NCI-H1105 (cell line): ENCODE results near the gene ATP7B.
A peak's percentile ranks its signal among the peaks of the same experiment; 100 is the strongest.

Experiments used
- DNase-seq: peaks from one replicate; lab custom pipeline; 2025; lab: John Stamatoyannopoulos, UW

The ATP7B gene

DNA sequence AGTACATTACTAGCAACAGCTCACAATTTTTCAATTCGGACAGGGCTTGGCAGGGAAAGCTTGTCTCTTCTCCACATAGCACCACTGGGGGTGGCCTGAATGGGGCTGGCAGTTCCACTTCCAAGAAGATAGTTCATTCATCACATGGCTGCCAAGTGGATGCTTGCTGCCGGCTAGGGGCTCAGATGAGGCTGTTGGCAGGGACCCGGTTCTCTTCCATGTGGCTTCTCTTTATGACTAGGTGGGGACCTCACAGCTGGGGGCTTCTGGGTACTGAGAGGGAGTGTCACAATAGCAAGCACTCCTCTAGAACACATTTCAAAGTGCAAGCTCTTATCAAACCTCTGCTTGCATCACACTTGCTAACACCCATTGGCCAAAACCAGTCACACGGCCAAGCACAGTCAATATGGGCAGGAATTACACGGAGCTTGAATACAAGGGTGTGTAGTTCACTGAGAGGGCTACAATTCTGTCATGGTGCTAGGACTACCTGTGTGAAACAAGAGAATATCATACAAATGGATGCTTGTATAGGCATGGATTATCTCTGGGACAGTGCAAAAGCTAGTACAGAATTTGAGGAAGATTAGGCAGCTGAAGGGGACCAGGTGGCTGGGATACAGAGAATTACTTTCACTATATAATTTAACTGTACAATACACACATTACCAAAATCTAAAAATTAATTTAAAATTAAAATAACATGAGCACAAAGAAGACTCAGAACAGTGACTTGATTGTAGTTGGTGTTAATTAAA, 32.3 kb downstream of the ATP7B start:
- DNase-seq, result no peak

- no peak for DNase-seq
Observed at GRCh38 chr13:51977625-51978024, 33.6 kb downstream of the ATP7B start.

- no peak for DNase-seq
Observed at GRCh38 chr13:51976890-51977289, 34.4 kb downstream of the ATP7B start.

DNA sequence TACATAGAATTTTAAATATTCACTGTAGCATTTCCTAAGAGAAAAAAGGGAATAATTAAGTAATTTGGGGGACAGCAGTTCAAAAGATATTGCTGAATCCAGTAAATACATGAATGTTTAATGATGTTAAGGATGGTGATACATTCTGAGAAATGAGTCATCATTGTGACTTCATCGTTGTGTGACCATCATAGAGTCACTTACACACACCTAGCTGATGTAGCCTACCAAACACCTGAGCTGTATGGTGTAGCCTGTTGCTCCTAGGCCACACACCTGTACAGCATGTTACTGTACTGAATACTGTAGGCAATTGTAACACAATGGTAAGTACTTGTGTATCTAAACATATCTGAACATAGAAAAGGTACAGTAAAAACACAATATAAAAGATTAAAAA, 34.8 kb downstream of the ATP7B start:
- DNase-seq, result no peak

- no peak for DNase-seq
Observed at GRCh38 chr13:51974482-51974881, 36.8 kb downstream of the ATP7B start.

DNA sequence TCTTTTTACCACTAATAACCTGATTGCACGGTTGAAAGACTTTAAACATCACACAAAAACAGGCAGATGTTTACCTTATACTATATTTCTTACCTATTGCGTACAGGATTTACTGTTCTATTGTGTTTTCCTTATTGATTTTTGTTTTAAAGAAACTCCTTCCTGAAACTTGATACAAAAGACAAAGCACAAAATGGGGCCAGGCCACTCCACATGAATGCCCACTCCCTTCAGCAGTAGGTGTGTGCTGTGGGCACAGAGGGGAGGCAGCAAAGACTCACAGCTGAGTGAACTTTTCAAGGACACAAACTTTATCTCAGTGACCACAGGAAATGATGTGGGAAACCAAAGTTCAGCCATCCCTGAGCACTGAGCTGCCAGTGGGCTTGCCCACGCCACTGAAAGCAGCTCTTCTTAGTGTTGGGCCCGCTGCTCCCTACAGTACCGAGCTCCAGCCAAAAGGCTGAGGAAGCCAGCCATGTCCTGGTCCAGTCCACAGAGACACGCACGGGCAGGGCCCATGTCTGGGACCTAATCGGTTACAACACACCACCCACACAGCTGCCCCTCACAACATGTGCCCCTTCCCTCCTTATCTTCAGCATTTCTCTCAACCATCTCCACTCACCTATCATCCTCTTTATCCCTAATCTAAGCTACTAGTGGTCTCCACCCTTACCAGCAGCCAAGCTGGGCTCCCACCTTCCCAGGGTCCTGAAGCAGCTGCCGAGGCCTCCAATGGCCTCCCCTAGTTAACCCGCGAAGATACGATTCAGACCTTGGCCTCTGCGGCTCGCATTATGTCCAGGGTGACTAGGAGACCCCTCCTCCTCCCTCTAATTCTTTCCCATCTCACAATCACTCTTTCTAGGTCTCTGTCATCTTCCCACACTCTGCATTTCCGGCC, 39.5 kb downstream of the ATP7B start:
- no peak for DNase-seq

- no peak for DNase-seq
Observed at GRCh38 chr13:51970349-51970748, 40.9 kb downstream of the ATP7B start.

DNA sequence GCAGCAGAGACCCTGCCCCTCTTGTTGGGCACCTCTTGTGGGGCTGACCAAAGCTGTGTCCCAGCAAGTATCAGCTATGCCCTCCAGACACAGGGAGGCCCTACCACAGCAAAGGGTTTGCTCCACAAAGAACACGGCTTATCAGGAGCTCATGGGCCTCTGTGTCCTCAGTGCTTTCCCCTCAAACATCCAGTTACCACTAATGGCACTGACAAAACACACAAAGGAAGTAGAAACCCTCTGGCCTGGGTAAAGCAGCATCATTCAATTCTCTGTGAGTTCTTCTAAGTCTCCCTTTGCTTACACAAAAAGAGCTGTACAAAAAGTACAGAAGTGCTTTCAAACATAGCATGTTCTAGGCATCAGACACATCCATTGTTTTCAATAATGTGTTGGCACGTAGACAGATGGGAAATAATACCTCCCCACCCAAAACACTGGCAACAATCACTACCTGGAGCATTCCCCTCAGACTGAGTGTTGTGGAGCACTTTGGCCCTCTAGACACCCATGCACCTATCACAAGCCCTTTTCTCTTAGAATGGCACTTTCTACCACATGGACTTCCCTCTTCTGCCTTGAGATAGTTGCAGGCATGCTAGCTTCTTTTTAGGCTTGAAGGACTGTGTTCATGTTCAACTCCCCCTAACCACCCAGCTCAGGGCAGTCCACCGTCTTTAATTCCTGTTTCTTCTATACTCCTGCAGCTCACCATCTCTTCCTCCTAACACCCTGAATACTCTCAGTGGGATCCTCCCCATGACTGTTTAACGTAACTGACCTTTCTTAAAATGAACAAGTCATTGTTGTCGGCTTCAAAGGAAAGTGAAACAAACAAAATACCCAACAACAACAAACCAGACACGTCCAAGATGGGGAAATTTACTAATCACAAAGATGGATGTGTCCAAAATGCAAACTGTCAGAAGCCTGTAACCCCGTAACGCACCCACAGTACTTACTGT, 43.5 kb downstream of the ATP7B start:
- DNase-seq, result no peak

GRCh38 chr13:51966186-51966585, 45.1 kb downstream of the ATP7B start:
- no peak for DNase-seq

DNA sequence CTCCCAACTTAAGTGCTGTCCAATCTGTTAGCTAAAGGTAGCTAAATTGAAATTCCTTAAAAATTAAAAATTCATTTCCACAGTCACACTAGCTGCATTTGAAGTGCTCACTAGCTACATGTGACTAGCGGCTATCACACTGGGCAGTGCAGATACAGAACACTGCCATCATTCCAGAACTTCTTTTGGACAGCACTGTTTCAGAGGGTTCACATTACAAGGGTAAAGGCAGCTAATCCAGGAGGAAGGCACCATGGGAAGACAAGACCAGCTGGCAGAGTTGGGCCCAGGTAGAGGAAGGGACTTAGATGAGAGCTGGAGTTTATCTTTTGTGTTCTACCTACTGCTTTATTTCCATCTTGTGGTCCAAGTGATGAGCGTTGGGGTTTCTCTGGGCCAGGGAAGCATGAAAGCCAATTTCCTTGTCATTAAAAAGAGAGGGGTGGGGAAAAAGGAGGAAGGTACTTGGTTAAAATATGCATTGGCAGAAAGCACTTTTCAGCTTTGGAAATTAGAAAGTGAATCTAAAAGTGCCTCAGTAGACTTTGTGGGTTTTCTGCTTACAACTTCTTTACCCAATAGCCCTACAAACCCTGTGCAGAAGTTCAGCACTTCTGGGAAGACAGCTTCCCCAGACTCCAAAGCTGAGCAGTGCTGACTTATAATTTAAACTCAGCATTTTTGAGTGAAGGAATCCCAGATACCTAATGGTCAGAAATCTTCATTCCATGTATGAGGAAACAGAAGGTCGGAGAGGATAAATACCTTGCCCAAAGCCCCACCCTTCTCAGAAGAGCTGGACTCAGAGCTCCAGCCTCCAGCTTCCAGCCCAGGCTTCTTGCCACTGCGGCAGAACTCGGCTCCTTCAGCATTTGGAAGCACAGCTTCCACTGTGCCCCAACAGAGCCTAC, 49.5 kb downstream of the ATP7B start:
- DNase-seq, result no peak

DNA sequence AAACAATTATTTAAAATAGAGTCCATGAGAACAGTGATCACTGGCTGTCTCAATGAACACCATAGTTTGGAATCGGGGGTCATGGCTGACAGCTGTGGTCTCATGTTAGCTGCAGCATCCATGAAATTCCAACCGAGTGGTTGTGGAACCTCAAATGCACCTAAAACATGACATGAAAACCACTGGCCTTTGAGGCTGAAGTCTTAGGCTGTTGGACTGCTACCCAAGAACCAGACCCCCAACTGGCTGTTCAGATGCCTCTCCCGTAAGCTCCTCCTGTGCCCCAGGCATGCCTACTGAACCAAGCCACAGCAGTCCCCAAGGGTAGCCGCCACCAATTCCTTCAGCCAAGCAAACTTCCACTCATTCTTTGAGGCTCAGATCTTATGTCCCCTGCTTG, 50.5 kb downstream of the ATP7B start:
- DNase-seq, result no peak

- no peak for DNase-seq
Observed at GRCh38 chr13:51959773-51960172, 51.5 kb downstream of the ATP7B start.

DNA sequence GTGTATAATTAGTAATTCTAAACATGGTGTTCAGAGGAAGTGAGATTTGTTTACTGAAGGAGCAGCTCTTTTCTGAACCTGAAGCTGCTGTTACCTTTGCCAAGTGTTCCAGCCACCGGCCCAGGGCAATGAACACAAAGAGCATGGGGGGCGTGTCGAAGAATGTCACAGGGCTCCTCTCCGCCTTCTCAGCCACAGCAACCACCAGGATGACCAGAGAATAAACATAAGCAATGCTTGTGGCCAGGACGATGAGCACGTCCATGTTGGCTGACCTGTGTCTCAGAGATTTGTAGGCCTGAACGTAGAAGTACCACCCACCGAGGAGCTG, 53.1 kb downstream of the ATP7B start:
- DNase-seq, result no peak

GRCh38 chr13:51957377-51958216, 53.7 kb downstream of the ATP7B start:
- no peak for DNase-seq

- DNase-seq, result no peak
Observed at GRCh38 chr13:51956717-51957116, 54.5 kb downstream of the ATP7B start.

GRCh38 chr13:51955816-51956603, 55.2 kb downstream of the ATP7B start:
- DNase-seq, result no peak

DNA sequence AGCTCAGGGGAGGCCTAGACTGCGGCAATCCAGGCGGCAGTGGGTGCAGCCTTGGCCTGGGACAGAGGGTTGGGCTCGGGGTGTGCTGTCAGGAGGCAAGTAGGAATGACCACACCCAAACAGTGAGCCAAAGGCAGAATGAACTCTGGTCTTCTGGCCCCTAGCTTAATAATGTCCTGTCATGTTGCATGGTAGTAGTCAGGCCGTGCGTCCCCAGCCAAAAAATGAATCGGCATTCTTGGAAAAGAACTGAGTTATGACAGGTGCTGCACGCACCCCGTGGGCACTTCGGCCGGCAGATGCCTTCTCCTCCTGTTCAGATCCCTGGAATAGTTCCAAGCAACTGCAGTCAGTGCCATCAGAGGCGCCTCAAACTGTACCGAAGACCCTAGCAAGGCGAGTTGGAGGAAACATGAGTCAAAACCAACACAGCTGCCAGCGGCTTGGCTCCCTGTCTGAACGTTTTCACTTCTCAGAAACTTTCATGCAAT, 55.9 kb downstream of the ATP7B start:
- peak; percentile 85 for DNase-seq

DNA sequence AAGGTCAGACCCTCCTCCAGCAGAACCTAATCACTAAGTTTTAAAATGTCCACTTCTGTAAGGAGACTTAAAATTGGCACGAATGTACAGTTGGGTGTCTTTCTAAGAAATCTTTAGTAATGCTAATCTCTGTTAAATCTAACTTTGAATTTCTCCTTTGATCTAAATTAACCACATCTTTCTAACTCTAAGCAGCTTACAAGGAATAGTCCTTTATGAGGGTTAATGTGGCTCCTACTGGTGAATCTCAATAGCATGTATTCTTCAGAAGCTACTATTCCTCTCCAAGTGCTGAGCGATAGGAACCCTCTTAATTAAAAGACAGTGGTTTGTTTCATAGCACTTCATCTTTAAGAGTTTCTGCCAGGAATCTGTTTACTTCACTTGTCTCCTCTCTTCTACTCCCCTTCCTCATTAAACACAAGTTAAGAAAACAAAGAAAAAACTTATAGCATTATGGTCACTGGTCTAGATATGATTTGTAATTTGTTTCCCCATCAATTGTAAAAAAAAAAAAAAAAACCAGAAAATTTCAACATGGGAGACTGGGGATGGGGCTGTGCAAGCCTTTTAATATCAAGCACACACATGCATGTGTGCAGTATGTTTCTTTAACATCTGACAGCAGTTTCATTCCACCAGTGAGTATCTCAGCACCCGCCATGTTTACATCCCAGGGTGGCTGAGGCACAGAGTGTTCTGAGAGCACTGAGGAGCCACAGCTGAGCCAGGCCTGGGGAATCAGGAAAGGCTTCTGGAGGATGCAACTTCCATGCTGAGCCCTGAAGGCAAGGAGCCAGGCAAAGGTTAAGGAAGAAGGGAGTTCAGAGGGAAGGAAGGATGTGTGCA, 57.7 kb downstream of the ATP7B start:
- DNase-seq, result no peak
